HEK293 (cell line): ENCODE data around the gene CAMK2D.

Experiments
- CTCF ChIA-PET: fragments of 350-600 bp; formaldehyde crosslinking; extraction: SDS; loops from one replicate; lab custom pipeline; 2021; ENCODE audit warnings: antibody characterized with exemption; lab: Yijun Ruan, JAX
- POLR2A ChIA-PET: fragments of 300-600 bp; formaldehyde crosslinking; extraction: SDS; loops from one replicate; lab custom pipeline; 2020; ENCODE audit warnings: antibody characterized with exemption, inconsistent platforms; lab: Yijun Ruan, JAX
- H3K27ac ChIP-seq: fragments of 200-500 bp; sonication (Bioruptor generic); 2 replicates; pipeline ENCODE4 v1.5.1; 2014; ENCODE audit warnings: low read depth, low read length, control low read depth, inconsistent platforms; ENCODE audit errors: extremely low read depth
- H3K36me3 ChIP-seq, 2 experiments: fragments of 200-500 bp in 1 of 2; sonication (Bioruptor generic) in 1 of 2; 1 replicate in 1 of 2; 2 replicates in 1 of 2; pipeline ENCODE4 v1.5.1; 2014 to 2017; ENCODE audit warnings: inconsistent platforms in 2 of 2, low read length in 2 of 2; ENCODE audit not compliant: control insufficient read depth in 2 of 2, insufficient read depth in 1 of 2
- H3K4me1 ChIP-seq: fragments of 200-500 bp; sonication (Bioruptor generic); 2 replicates; pipeline ENCODE4 v1.5.1; 2014; ENCODE audit warnings: mild to moderate bottlenecking, low read length, inconsistent platforms; ENCODE audit not compliant: control insufficient read depth, insufficient read depth
- H3K4me3 ChIP-seq: 2 replicates; pipeline ENCODE4 v1.5.1; 2011; ENCODE audit warnings: low read depth, mild to moderate bottlenecking, control low read depth, low read length, moderate library complexity
- H3K9me3 ChIP-seq: fragments of 200-500 bp; sonication (Bioruptor generic); 2 replicates; pipeline ENCODE4 v1.5.1; 2014; ENCODE audit warnings: low read depth, low read length, inconsistent platforms; ENCODE audit not compliant: control insufficient read depth, insufficient read depth
- BCL6B ChIP-seq: fragments of 450-650 bp; formaldehyde crosslinking; IDR thresholded peaks from 2 replicates; pipeline ENCODE4 v1.5.1; 2017; ENCODE audit warnings: missing biosample characterization, missing genetic modification characterization
- GFI1B ChIP-seq: fragments of 450-650 bp; formaldehyde crosslinking; IDR thresholded peaks from 2 replicates; pipeline ENCODE4 v1.5.1; 2016; ENCODE audit warnings: missing biosample characterization, missing genetic modification characterization
- KLF1 ChIP-seq: fragments of 450-650 bp; formaldehyde crosslinking; IDR thresholded peaks from 2 replicates; pipeline ENCODE4 v1.5.1; 2016; ENCODE audit warnings: missing biosample characterization, missing genetic modification characterization
- MEIS1 ChIP-seq: sonication (generic); formaldehyde crosslinking; IDR thresholded peaks from 2 replicates; pipeline ENCODE4 v1.8.1; 2022; ENCODE audit warnings: missing genetic modification reagents, mild to moderate bottlenecking, borderline replicate concordance
- OSR2 ChIP-seq: fragments of 450-650 bp; formaldehyde crosslinking; IDR thresholded peaks from 2 replicates; pipeline ENCODE4 v1.5.1; 2016; ENCODE audit warnings: missing biosample characterization, missing genetic modification characterization
- PRDM1 ChIP-seq: fragments of 450-650 bp; formaldehyde crosslinking; IDR thresholded peaks from 2 replicates; pipeline ENCODE4; 2016; ENCODE audit warnings: missing biosample characterization, missing genetic modification characterization
- REPIN1 ChIP-seq: fragments of 450-650 bp; formaldehyde crosslinking; IDR thresholded peaks from 2 replicates; pipeline ENCODE4 v1.5.1; 2017; ENCODE audit warnings: missing biosample characterization, missing genetic modification characterization, low read depth
- YY1 ChIP-seq: fragments of 450-650 bp; formaldehyde crosslinking; IDR thresholded peaks from 2 replicates; pipeline ENCODE4 v1.5.1; 2018; ENCODE audit warnings: missing biosample characterization, missing genetic modification characterization
- ZFP37 ChIP-seq: fragments of 450-650 bp; formaldehyde crosslinking; IDR thresholded peaks from 2 replicates; pipeline ENCODE4 v1.5.1; 2016; ENCODE audit warnings: missing biosample characterization, missing genetic modification characterization
- ZNF10 ChIP-seq: fragments of 450-650 bp; formaldehyde crosslinking; IDR thresholded peaks from 2 replicates; pipeline ENCODE4 v1.5.1; 2017; ENCODE audit warnings: missing biosample characterization, missing genetic modification characterization
- ZNF146 ChIP-seq: fragments of 450-650 bp; formaldehyde crosslinking; IDR thresholded peaks from 2 replicates; pipeline ENCODE4 v1.5.1; 2016; ENCODE audit warnings: missing biosample characterization, missing genetic modification characterization
- ZNF155 ChIP-seq: fragments of 450-650 bp; formaldehyde crosslinking; IDR thresholded peaks from 2 replicates; pipeline ENCODE4 v1.5.1; 2016; ENCODE audit warnings: missing biosample characterization, missing genetic modification characterization
- ZNF223 ChIP-seq: fragments of 450-650 bp; formaldehyde crosslinking; IDR thresholded peaks from 2 replicates; pipeline ENCODE4 v1.5.1; 2016; ENCODE audit warnings: missing biosample characterization, missing genetic modification characterization
- ZNF354C ChIP-seq: fragments of 450-650 bp; formaldehyde crosslinking; IDR thresholded peaks from 2 replicates; pipeline ENCODE4 v1.5.1; 2016; ENCODE audit warnings: missing biosample characterization, missing genetic modification characterization, low read depth, borderline replicate concordance
- ZNF561 ChIP-seq: fragments of 450-650 bp; IDR thresholded peaks from 2 replicates; pipeline ENCODE4 v1.5.1; 2018; ENCODE audit warnings: missing biosample characterization, missing genetic modification characterization, borderline replicate concordance
- ZNF596 ChIP-seq: fragments of 450-650 bp; IDR thresholded peaks from 2 replicates; pipeline ENCODE4 v1.5.0; 2018; ENCODE audit warnings: missing biosample characterization, mild to moderate bottlenecking, missing genetic modification characterization, moderate library complexity
- ZNF837 ChIP-seq: fragments of 450-650 bp; formaldehyde crosslinking; IDR thresholded peaks from 2 replicates; pipeline ENCODE4 v1.5.1; 2016; ENCODE audit warnings: missing biosample characterization, missing genetic modification characterization
- TF ChIP-seq, protein P1 (sequence below): fragments of 450-650 bp; formaldehyde crosslinking; conservative IDR thresholded peaks from 2 replicates; pipeline ENCODE4 v1.5.1; 2016; ENCODE audit warnings: low read depth, missing biosample characterization, missing genetic modification characterization
- TF ChIP-seq, protein P2 (sequence below): fragments of 450-650 bp; formaldehyde crosslinking; IDR thresholded peaks from 2 replicates; pipeline ENCODE4 v1.5.1; 2017; ENCODE audit warnings: missing biosample characterization, missing genetic modification characterization
- TF ChIP-seq, protein P3 (sequence below): fragments of 450-650 bp; formaldehyde crosslinking; IDR thresholded peaks from 2 replicates; pipeline ENCODE4 v1.5.1; 2017; ENCODE audit warnings: missing biosample characterization, mild to moderate bottlenecking, missing genetic modification characterization, moderate library complexity
- TF ChIP-seq, protein P4 (sequence below): fragments of 450-650 bp; formaldehyde crosslinking; IDR thresholded peaks from 2 replicates; pipeline ENCODE4 v1.5.1; 2016; ENCODE audit warnings: missing biosample characterization, missing genetic modification characterization

CAMK2D gene

DNA sequence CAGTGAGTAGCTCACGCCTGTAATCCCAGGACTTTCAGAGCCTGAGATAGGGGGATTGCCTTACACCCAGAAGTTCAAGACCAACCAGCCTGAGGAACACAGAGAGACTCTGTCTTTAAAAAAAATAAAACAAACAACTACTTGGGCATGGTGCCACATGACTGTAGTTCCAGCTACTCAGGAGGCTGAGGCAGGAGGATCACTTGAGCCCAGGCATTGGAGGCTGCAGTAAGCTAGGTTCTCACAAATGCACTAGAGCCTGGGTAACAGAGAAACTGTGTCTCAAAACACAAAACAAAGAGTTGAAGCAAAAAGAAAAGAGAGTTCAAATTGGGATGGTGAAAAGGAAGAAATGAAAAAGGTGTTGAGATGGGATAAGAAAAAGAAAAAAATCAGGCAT, 10.8 kb downstream of the CAMK2D start:
- H3K36me3 ChIP-seq, result peaks cover 0 to 3% of the 10 kb centered on the region in 2 experiments; a peak in 2 of 3 replicates
- CTCF ChIA-PET, result no interaction called here
- TF ChIP-seq KLF1 (tag by site-specific recombination), result no peak
- TF ChIP-seq REPIN1 (tag by site-specific recombination), result no peak
- TF ChIP-seq, protein P1, sequence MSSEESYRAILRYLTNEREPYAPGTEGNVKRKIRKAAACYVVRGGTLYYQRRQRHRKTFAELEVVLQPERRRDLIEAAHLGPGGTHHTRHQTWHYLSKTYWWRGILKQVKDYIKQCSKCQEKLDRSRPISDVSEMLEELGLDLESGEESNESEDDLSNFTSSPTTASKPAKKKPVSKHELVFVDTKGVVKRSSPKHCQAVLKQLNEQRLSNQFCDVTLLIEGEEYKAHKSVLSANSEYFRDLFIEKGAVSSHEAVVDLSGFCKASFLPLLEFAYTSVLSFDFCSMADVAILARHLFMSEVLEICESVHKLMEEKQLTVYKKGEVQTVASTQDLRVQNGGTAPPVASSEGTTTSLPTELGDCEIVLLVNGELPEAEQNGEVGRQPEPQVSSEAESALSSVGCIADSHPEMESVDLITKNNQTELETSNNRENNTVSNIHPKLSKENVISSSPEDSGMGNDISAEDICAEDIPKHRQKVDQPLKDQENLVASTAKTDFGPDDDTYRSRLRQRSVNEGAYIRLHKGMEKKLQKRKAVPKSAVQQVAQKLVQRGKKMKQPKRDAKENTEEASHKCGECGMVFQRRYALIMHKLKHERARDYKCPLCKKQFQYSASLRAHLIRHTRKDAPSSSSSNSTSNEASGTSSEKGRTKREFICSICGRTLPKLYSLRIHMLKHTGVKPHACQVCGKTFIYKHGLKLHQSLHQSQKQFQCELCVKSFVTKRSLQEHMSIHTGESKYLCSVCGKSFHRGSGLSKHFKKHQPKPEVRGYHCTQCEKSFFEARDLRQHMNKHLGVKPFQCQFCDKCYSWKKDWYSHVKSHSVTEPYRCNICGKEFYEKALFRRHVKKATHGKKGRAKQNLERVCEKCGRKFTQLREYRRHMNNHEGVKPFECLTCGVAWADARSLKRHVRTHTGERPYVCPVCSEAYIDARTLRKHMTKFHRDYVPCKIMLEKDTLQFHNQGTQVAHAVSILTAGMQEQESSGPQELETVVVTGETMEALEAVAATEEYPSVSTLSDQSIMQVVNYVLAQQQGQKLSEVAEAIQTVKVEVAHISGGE (tag by site-specific recombination), result no peak
- no peak for TF ChIP-seq ZNF561 (tag by site-specific recombination)
- TF ChIP-seq GFI1B, result no peak
- TF ChIP-seq ZNF146 (tag by site-specific recombination), result no peak
- TF ChIP-seq MEIS1 (CRISPR knock-in tag), result no peak
- no peak for TF ChIP-seq ZNF596 (tag by site-specific recombination)
- TF ChIP-seq ZNF837, result no peak
- TF ChIP-seq, protein P2, sequence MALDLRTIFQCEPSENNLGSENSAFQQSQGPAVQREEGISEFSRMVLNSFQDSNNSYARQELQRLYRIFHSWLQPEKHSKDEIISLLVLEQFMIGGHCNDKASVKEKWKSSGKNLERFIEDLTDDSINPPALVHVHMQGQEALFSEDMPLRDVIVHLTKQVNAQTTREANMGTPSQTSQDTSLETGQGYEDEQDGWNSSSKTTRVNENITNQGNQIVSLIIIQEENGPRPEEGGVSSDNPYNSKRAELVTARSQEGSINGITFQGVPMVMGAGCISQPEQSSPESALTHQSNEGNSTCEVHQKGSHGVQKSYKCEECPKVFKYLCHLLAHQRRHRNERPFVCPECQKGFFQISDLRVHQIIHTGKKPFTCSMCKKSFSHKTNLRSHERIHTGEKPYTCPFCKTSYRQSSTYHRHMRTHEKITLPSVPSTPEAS (tag by site-specific recombination), result no peak
- TF ChIP-seq YY1 (tag by site-specific recombination), result no peak
- TF ChIP-seq ZNF354C (tag by site-specific recombination), result no peak
- TF ChIP-seq ZNF155 (tag by site-specific recombination), result no peak
- TF ChIP-seq BCL6B, result no peak
- no peak for TF ChIP-seq ZFP37

DNA sequence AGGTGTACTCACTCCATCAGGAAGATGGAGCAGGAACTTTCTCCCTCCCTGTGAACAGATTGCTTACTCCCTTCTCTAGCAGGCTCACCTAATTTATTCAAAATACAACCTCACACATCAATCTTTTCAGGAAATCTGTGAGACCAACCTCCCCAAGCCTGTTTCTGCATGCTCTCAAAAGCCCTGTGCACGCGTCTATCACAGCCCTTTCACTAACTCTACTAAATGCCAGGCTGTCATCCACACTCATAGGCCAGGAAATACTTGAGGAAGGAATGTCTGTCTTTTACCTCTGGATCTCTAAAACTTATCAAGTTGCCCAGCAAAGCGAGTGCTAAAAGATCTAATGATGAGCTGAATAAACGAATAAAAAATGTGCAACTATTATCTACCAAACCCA, 11.2 kb downstream of the CAMK2D start:
- TF ChIP-seq ZNF223 (no peak), OSR2 (no peak), PRDM1 (tag by site-specific recombination) (no peak), ZNF10 (no peak)
- TF ChIP-seq, protein P3, sequence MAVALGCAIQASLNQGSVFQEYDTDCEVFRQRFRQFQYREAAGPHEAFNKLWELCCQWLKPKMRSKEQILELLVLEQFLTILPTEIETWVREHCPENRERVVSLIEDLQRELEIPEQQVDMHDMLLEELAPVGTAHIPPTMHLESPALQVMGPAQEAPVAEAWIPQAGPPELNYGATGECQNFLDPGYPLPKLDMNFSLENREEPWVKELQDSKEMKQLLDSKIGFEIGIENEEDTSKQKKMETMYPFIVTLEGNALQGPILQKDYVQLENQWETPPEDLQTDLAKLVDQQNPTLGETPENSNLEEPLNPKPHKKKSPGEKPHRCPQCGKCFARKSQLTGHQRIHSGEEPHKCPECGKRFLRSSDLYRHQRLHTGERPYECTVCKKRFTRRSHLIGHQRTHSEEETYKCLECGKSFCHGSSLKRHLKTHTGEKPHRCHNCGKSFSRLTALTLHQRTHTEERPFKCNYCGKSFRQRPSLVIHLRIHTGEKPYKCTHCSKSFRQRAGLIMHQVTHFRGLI (tag by site-specific recombination), result no peak
- TF ChIP-seq, protein P4, sequence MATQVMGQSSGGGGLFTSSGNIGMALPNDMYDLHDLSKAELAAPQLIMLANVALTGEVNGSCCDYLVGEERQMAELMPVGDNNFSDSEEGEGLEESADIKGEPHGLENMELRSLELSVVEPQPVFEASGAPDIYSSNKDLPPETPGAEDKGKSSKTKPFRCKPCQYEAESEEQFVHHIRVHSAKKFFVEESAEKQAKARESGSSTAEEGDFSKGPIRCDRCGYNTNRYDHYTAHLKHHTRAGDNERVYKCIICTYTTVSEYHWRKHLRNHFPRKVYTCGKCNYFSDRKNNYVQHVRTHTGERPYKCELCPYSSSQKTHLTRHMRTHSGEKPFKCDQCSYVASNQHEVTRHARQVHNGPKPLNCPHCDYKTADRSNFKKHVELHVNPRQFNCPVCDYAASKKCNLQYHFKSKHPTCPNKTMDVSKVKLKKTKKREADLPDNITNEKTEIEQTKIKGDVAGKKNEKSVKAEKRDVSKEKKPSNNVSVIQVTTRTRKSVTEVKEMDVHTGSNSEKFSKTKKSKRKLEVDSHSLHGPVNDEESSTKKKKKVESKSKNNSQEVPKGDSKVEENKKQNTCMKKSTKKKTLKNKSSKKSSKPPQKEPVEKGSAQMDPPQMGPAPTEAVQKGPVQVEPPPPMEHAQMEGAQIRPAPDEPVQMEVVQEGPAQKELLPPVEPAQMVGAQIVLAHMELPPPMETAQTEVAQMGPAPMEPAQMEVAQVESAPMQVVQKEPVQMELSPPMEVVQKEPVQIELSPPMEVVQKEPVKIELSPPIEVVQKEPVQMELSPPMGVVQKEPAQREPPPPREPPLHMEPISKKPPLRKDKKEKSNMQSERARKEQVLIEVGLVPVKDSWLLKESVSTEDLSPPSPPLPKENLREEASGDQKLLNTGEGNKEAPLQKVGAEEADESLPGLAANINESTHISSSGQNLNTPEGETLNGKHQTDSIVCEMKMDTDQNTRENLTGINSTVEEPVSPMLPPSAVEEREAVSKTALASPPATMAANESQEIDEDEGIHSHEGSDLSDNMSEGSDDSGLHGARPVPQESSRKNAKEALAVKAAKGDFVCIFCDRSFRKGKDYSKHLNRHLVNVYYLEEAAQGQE (tag by site-specific recombination), result no peak
- Histone ChIP-seq H3K27ac (no peak overlapping the region), H3K4me3 (no peak overlapping the region), H3K36me3 (peaks cover 0 to 3% of the 10 kb centered on the region in 2 experiments; a peak in 2 of 3 replicates), H3K9me3 (no peaks in the 10 kb centered on the region), H3K4me1 (no peaks in the 10 kb centered on the region)
- POLR2A ChIA-PET, result no interaction called here
- CTCF ChIA-PET, result no interaction called here

More for the DNA sequence above, 10.8 kb downstream of the CAMK2D start:
- Histone ChIP-seq H3K9me3 (no peaks in the 10 kb centered on the region), H3K4me1 (0 out of 2 replicates have a peak, but pooled peaks cover under 1% of the 10 kb centered on the region), H3K27ac (no peak overlapping the region), H3K4me3 (no peak overlapping the region)
- POLR2A ChIA-PET, result no interaction called here
